ENCODE data around the gene MAPKBP1.

Gene MAPKBP1

DNA sequence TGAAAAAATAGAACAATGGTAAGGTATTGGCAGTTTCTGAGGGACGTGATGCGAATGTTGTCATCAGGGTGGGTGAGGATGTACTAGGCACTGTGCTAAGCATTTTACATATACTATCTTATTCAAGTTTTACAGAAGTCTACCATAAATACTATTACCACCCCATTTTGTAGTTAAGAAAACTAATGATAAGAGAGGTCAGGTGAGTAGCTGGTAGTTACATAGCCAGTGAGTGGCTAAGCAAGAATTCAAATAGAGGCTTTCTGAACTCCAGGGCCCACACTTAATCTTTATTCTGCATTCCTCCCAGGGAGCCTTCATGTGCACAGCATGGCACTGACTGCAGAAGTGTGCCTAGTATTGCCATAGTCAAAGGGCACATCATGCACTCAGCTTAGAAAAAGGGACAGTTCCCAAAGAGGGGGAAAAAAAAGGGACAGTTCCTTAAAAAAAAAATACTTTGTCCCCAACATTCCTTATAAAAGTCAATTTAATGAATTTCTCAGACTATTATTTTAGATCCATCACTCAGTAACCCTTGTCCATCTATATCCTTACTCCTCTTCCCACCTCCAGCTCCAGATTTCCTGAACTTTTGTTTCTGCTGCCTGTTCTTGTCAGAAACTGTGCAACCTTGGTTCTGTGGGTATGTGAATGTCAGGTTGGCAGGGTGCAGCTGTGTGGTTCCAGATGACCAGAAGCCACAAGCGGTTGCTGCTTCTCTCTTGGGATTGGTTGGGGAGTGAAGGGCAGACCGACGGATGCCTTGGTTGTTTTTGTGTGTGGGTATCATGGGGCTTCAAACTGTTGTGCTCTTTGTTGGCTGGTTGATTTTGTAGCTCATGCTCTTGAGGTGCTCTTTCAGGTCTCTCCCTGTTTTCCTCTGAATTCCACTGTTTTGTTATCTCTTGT lies 8.3 kb downstream of the MAPKBP1 start:
- no peak for DNase-seq

DNA sequence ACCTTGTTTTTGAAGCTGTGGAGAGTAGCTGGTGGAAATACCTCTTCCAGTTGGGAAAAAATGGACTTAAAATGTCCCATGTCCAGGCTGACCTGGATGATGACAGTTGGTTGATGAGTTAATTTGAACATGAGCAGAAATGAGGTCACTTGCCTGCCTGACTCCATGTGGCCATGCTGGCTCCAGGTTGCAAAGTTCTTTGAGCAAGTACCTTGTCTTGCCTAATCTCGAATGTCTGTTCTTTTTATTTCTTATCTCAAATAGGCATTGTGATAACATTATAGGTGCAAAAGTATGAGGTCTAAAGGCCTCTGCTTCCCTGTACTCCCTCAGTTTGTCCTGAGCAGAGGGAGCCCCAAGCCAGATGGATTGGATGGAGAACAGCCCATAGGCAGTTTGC lies 9.0 kb downstream of the MAPKBP1 start:
- DNase-seq: no peak

- no peak for DNase-seq
Observed at GRCh38 chr15:41788262-41788661, 14.0 kb downstream of the MAPKBP1 start.

DNA sequence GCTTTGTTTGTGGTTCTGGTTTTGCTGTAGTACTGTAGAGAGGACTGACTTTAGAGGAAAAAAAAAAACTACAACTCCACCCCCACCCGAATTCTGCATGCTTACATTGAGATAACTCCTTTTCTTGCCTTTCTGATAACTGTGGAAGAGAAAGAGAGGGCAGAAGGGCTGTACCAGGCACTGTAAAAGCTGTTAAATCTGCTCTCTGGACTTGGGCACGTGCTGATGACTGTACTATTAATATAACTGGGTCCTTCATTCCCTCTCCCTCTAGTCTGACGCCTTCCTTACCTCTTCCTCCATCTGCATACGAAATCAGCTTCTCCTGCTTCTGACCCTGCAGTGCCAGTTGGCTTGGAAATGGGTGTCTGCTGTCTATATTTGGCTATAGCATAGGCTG lies 15.0 kb downstream of the MAPKBP1 start:
- no peak for DNase-seq

DNA sequence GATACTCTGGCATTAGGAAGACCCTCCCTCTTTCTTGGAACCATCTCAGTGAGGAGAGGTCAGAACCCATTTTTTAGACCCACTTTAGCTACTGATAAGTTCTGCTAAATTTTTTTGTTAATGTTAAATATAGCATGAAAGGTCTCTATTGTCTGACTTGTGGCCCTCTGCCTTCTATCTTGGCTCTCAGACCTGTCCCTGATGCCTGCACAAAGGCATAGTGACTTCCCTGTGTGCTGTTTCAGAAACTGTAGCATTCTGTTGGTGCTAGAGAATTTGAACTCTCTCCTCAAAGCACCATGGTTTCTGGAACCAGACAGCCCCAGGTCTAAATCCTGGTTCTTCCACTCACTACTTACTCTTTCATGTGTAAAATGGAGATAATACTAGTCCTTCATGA lies 15.4 kb downstream of the MAPKBP1 start:
- no peak for DNase-seq

- no peak for DNase-seq
Observed at GRCh38 chr15:41790169-41790568, 15.9 kb downstream of the MAPKBP1 start.

GRCh38 chr15:41790756-41791546 lies 16.7 kb downstream of the MAPKBP1 start:
- no peak for DNase-seq

DNA sequence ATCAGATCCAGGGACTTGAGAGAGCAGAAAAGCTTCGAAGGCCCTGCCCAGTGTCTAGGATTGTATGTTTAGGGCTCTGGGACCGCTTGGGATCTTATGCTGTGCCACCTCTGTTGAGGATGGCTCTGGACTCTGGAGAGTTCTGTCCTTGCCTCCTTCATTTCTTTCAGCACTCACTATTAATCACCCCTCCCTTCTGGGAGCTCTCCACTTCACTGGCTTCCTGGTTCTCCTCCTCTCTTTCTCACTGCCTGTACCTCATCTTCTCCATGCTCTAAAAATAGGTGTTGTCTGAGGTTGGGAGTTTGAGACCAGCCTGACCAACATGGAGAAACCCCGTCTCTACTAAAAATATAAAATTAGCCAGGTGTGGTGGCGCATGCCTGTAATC lies 17.3 kb downstream of the MAPKBP1 start:
- no peak for DNase-seq

- no peak for DNase-seq
Observed at GRCh38 chr15:41792000-41792637, 17.8 kb downstream of the MAPKBP1 start.

GRCh38 chr15:41794081-41794480 lies 19.8 kb downstream of the MAPKBP1 start:
- DNase-seq: no peak

DNA sequence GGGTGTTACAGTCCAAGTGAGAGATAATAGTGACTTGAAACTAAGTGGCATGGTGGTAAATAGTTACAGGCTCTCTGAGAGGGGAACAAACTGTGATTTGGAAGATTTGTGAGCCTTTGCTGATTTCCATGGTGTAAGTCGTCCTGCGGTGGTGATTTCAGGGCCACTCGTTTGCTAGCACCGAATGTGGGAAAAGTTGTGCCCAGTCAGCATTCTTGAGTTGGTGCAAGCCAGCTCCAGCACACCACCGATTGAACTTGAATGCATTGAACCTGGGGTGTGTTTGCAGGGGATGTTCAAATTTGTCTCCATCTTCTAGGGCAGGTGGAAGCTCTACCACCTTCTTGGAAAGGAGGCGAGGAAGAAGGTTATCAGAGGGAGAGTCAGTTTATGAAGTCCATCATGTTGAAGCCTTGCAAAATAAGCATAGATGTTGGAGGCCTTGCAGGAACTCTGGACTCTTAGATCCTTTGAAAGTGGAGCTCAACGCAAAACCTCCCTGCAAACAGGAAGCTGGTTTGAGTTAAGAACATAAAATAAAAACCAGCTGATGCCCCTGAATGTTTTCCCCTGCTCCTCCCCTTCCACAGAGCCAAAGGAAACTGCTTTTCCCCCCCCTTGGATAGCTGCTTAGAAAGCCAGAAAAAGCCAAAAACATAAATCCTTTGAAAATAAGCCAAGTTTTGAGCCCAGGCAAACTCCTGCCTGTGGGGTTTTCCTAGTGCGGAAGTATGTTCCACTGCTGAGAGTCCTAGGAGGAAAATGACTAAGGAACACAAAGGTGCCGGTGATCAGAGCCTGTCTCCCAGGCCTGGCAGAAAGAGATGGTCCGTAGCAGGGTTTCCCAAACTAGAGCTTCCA lies 21.9 kb downstream of the MAPKBP1 start:
- DNase-seq: no peak

GRCh38 chr15:41797201-41797944 lies 23.1 kb downstream of the MAPKBP1 start:
- DNase-seq: no peak

DNA sequence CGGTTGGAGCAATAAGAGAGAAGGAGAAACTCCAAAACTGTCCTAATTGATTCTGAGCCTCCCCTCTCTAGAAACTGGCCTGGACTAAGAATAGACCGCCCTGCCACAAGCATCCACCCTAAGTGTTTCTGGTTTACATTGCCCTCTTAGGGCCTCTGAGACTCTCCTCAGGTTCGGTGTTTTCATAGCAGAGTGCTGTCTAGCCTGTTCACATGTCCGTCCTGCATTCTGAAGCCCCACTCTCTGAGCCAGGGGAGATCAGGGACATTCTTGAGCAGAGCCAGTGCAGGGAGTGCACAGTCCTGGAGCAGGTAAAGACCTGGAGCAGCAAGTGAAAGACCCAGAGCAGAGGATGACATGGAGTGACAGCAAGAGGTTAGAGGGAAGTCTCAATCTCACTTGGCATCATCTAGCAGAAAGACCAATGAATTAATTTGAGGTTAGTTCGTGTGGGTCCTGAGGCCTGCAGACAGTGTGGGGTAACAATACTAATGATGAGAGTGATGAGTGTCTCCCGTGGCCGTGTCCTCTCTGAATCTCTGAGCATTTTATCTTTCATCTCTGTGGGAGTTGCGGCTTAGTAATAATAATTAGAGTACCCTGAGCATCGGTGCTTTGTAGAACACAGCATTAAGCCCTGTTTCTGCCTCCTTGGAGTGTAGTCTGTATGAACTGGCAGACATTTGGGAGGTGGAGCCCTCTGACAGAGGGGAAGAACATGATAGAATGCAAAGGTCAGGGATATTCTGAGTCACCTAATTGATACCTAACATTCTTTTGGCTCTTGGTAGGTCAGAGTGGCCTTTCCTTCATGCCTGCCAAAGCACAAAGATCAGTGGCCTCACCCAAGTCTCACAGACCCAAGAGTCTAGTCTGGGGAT lies 24.6 kb downstream of the MAPKBP1 start:
- no peak for DNase-seq

- DNase-seq: no peak
Observed at GRCh38 chr15:41799488-41799805, 25.2 kb downstream of the MAPKBP1 start.

- DNase-seq: no peak
Observed at GRCh38 chr15:41801185-41801584, 26.9 kb downstream of the MAPKBP1 start.

DNA sequence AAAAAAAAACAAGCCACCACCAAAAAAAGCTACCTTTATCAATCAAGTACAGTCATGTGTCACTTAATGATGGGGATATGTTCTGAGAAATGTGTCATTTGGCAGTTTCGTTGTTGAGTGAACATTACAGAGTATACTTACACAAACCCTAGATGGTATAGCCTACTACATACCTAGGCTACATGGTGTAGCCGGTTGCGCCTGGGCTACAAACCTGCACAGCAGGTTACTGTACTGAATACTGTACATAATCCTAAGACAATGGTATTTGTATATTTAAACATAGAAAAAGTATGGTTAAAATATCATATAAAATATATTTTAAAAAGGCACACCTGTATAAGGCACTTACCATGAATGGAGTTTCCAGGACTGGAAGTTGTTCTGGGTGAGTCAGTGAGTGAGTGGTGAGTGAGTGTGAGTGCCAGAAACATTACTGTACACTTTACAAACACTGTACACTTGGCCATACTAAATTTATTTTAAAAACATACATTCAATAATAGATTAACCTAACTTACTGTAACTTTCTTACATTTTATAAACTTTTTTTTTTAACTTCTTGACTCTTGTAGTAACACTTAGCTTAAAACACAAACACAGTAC lies 27.7 kb downstream of the MAPKBP1 start:
- no peak for DNase-seq

GRCh38 chr15:41804361-41804760 lies 30.1 kb downstream of the MAPKBP1 start:
- no peak for DNase-seq

DNA sequence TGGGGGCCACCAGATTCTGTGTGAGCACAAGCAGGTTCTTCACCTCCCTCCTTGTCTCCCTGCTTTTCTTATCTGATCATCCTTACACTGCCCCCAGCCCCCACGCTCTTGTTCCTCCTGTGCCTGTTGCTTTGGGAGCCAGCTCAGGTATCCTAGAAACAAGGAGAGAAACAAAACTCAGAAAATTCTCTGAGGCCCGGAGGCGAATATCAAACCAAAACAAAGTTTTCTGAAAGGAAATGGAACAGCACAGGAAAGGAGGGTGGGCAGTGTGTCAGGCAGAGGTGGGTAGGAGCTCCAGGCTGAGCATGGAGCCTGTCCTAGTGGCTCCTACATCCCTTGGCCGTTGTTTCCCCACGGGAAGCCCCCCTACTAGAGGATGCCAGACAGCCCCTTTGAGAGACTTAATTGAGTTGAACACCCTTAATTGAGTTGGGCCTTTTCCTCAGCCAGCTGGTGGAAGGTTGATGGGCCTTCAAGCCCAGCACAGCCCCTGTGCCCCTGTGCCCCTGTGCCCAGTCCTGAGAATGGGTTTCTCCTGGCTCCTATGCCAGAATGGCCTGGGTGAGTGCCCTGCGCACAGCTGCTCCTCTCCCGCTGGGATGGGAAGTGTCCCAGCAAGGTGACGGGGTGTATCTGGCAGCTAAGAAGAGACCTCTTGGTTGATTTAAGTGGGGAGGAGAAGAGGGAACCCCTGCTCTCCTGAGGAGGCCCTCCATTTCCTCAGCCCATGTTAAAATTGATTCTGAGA lies 30.8 kb downstream of the MAPKBP1 start:
- no peak for DNase-seq

- DNase-seq: no peak
Observed at GRCh38 chr15:41805711-41806110, 31.4 kb downstream of the MAPKBP1 start.

Data from stimulated activated CD4-positive, alpha-beta T cell treated with anti-CD3 and anti-CD28 coated beads, Interleukin-12 subunit alpha, Interleukin-12 subunit beta, amount 100 ng/mL, for 4 hours (primary cell).